ENCODE measurements around the gene OVCH2. TPM values are rescaled to one million over a fixed set of nuclear protein-coding genes. Genes with fewer than 3 reads are reported as not detected.

OVCH2 gene
- total and polyA plus RNA-seq, 11 donors = not detected

- DNase-seq (no peak), ATAC-seq (no peak)
- WGBS, 4 donors = 76 to 82% (median 80%) methylated on average over 5 of the region's 5 CpGs
- H3K9me3 ChIP-seq = no peaks in the 10 kb centered on the region
- H3K36me3 ChIP-seq = no peaks in the 10 kb centered on the region
- peaks cover 0 to 22% (median 10%) of the 10 kb centered on the region in 12 donors for H3K4me1 ChIP-seq
- H3K27ac ChIP-seq = no peak overlapping the region
- no peak overlapping the region for H3K4me3 ChIP-seq
- intact Hi-C loops (cut with DNase I) = no loop called here
- H3K27me3 ChIP-seq = peaks cover 0 to 33% (median 18%) of the 10 kb centered on the region in 9 donors
- no peak for TF ChIP-seq POLR2A (IDR thresholded peaks at IDR 0.05)
- TF ChIP-seq, protein P1, sequence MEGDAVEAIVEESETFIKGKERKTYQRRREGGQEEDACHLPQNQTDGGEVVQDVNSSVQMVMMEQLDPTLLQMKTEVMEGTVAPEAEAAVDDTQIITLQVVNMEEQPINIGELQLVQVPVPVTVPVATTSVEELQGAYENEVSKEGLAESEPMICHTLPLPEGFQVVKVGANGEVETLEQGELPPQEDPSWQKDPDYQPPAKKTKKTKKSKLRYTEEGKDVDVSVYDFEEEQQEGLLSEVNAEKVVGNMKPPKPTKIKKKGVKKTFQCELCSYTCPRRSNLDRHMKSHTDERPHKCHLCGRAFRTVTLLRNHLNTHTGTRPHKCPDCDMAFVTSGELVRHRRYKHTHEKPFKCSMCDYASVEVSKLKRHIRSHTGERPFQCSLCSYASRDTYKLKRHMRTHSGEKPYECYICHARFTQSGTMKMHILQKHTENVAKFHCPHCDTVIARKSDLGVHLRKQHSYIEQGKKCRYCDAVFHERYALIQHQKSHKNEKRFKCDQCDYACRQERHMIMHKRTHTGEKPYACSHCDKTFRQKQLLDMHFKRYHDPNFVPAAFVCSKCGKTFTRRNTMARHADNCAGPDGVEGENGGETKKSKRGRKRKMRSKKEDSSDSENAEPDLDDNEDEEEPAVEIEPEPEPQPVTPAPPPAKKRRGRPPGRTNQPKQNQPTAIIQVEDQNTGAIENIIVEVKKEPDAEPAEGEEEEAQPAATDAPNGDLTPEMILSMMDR (IDR thresholded peaks at IDR 0.05) = no peak
Measured at GRCh38 chr11:7677071-7677470, 29.2 kb downstream of the OVCH2 start.

GRCh38 chr11:7675631-7676030 lies 30.6 kb downstream of the OVCH2 start:
- H3K36me3 ChIP-seq = no peaks in the 10 kb centered on the region
- H3K9me3 ChIP-seq = no peaks in the 10 kb centered on the region
- intact Hi-C loops (cut with DNase I) = no loop called here
- H3K27me3 ChIP-seq = peaks cover 0 to 37% (median 20%) of the 10 kb centered on the region in 9 donors
- no peak overlapping the region for H3K27ac ChIP-seq
- WGBS, 4 donors = 80 to 97% (median 92%) methylated on average over 3 of the region's 3 CpGs
- ATAC-seq (no peak), DNase-seq (no peak)
- TF ChIP-seq, protein P1 (IDR thresholded peaks at IDR 0.05) = no peak
- TF ChIP-seq POLR2A (IDR thresholded peaks at IDR 0.05) = no peak
- H3K4me1 ChIP-seq = peaks cover 0 to 22% (median 10%) of the 10 kb centered on the region in 12 donors
- H3K4me3 ChIP-seq = no peak overlapping the region

GRCh38 chr11:7673724-7674434 lies 32.4 kb downstream of the OVCH2 start:
- TF ChIP-seq POLR2A (IDR thresholded peaks at IDR 0.05) = no peak
- TF ChIP-seq, protein P1 (IDR thresholded peaks at IDR 0.05) = no peak
- Histone ChIP-seq H3K27ac (peak overlapping the region in 8 of 12 donors; percentile 31 to 64 (median 48)), H3K4me1 (peaks cover 0 to 22% (median 10%) of the 10 kb centered on the region in 12 donors), H3K9me3 (no peaks in the 10 kb centered on the region), H3K4me3 (peak overlapping the region; percentile 36 to 72 (median 58)), H3K36me3 (no peaks in the 10 kb centered on the region), H3K27me3 (peaks cover 0 to 33% (median 20%) of the 10 kb centered on the region in 9 donors)
- peak in 3 of 4 donors; percentile 59 to 76 (median 60) for ATAC-seq
- peak in 1 of 5 donors; percentile 44 for DNase-seq
- WGBS, 4 donors = 3 to 5% (median 4%) methylated on average over 37 to 72 of the region's 72 CpGs
- intact Hi-C loops (cut with DNase I) = no loop called here

- peak; percentile 73 to 84 (median 79) for DNase-seq
- Histone ChIP-seq H3K4me3 (peak within 1 kb of the TSS; percentile 36 to 72 (median 58)), H3K27ac (peak within 1 kb of the TSS in 9 of 12 donors; percentile 31 to 64 (median 46)), H3K9me3 (no peaks in the 10 kb centered on the region), H3K4me1 (peaks cover 0 to 22% (median 10%) of the 10 kb centered on the region in 12 donors), H3K27me3 (peaks cover 0 to 33% (median 20%) of the 10 kb centered on the region in 9 donors), H3K36me3 (peaks cover 0 to 4% (median 0%) of the 10 kb centered on the region in 9 donors)
- ATAC-seq = peak; percentile 65 to 95 (median 82)
- 7 to 49% (median 10%) methylated on average over 4 to 40 of the region's 40 CpGs for WGBS, 4 donors
- TF ChIP-seq POLR2A (IDR thresholded peaks at IDR 0.05) = peak in 1 of 2 donors; percentile 23
- TF ChIP-seq, protein P1 (IDR thresholded peaks at IDR 0.05) = no peak
- intact Hi-C loops (cut with DNase I) = no loop called here
Measured at GRCh38 chr11:7672960-7673723, 33.1 kb downstream of the OVCH2 start, which contains the start of gene CYB5R2. TSS of gene CYB5R2 (minus strand) at chr11:7673500. CDS start at chr11:7672825, 675 bp downstream.
